Ovary (tissue), 9 donors: ENCODE data around the gene ZNF609. TPM values are rescaled to one million over a fixed set of nuclear protein-coding genes. Genes with fewer than 3 reads are reported as not detected.
"Not testable (repeated sequence)": the region's sequence is repeated elsewhere in the genome, so short reads cannot be mapped to it uniquely, and the experiment has no call there.

Experiments
- DNase-seq, 5 donors: peaks; one replicate each; pipeline ENCODE4 v3.0.0-alpha.2; 2019 to 2020
- H3K27ac ChIP-seq, 2 donors: fragments of 200-600 bp; one replicate each; pipeline versions ENCODE4 v1.5.1 to v1.8.0; 2019 to 2022
- H3K27me3 ChIP-seq: fragments of 200-600 bp; one replicate; pipeline ENCODE4 v1.8.0; 2022
- H3K36me3 ChIP-seq: fragments of 200-600 bp; sonication (generic); one replicate; pipeline ENCODE4 v1.5.1; 2019
- H3K4me1 ChIP-seq: one replicate; pipeline ENCODE4 v1.8.1; 2013; ENCODE audit warnings: mild to moderate bottlenecking, moderate library complexity; ENCODE audit not compliant: insufficient read depth
- H3K4me3 ChIP-seq: fragments of 200-600 bp; sonication (generic); one replicate; pipeline ENCODE4 v1.5.1; 2017
- H3K9me3 ChIP-seq, 2 donors: fragments of 200-600 bp in 1 of 2; sonication (generic) in 1 of 2; one replicate each; pipeline versions ENCODE4 v1.5.1 to v1.8.1; 2013 to 2019; ENCODE audit warnings: mild to moderate bottlenecking in 1 of 2, moderate library complexity in 1 of 2
- EP300 ChIP-seq: sonication (generic); formaldehyde crosslinking; IDR thresholded peaks from one replicate; pipeline ENCODE4 v1.6.1; 2017; ENCODE audit warnings: antibody characterized with exemption
- POLR2A ChIP-seq: fragments of 450-650 bp; IDR thresholded peaks from one replicate; pipeline ENCODE4 v1.6.1; 2017; ENCODE audit warnings: antibody characterized with exemption, mild to moderate bottlenecking, moderate library complexity
- WGBS, 3 donors: extraction: QIAGEN DNeasy Blood & Tissue Kit in 1 of 3; methylation state at CpG; one replicate each; pipeline versions ENCODE4 v1.1.5 to v1.1.7; 2013 to 2017; 5-methylcytosine and 5-hydroxymethylcytosine counted together
- intact Hi-C, 4 donors: fragments of 100-400 bp; cut with DNase I; formaldehyde crosslinking; loops; one replicate each; pipeline versions ENCODE4 v1.11.0 to v1.15.1; 2022 to 2023
- polyA plus RNA-seq, 2 donors: library from polyadenylated mRNA; stranded (reverse); fragments of 200-250 nt in 1 of 2; fragments of 350-450 nt in 1 of 2; fragmentation: Illumina TruSeq in 1 of 2; extraction: RNeasy Lipid Tissue Mini Kit (QIAGEN cat#74804) in 1 of 2; gene quantifications; one replicate each; pipeline ENCODE4 v1.2.3, GENCODE V29; 2013 to 2014
- total RNA-seq, 7 donors: library from RNA; depleted of rRNA in 2 of 7; stranded (reverse); fragments of >200 nt in 2 of 7; fragmentation: NEBNext Ultra II Directional in 3 of 7; extraction: Animal tissue kit (Norgen Biotek cat#: 25700) in 3 of 7; gene quantifications; one replicate each; pipeline versions ENCODE4 v1.1.0 to v1.2.4, GENCODE V29; 2016 to 2023
- TF ChIP-seq, protein P1 (sequence below), 3 donors: fragments of 450-650 bp in 2 of 3; fragments of 200-600 bp in 1 of 3; IDR thresholded peaks; one replicate each; pipeline versions ENCODE4 v1.5.1 to v1.8.0; 2016 to 2022; ENCODE audit warnings: antibody characterized with exemption in 3 of 3, mild to moderate bottlenecking in 1 of 3
- donor health status: DM: no; HTN: no; CAD: no; lungs with moderate emphysema.
- donor health status: DM: no; HTN: no; CAD: no.
- donor health status: Bipolar disorder and iron deficiency.
- donor health status: DM: yes; HTN: yes; CAD: no.
- donor health status: DM: no; HTN: no; CAD: no.
- donor health status: DM: yes; HTN: yes; CAD: no.

ZNF609 gene
- total and polyA plus RNA-seq, 9 donors = 18.4 to 63.6 (median 40.7) TPM

DNA sequence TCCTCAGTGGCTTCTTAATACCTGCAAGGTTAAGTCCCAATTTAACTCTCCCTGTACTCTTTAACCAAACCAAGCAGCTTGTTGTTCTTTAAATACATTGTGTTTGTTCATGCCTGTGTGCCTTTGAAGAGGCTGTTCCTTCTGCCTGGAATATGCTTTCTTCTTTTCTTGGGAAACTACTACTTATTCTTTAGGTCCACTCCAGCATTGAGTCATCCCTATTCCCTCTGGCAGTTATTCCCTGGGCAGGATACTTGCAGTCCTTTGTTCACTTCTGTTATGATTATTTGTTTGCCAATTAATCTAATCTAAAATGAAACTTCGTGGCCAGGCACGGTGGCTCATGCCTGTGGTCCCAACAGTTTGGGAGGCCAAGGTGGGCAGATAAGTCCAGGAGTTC, 139.3 kb downstream of the ZNF609 start:
- H3K36me3 ChIP-seq = no peaks in the 10 kb centered on the region
- no peak overlapping the region for H3K4me3 ChIP-seq
- intact Hi-C loops = no loop called here
- peaks cover 12% of the 10 kb centered on the region for H3K4me1 ChIP-seq
- H3K9me3 ChIP-seq = no peaks in the 10 kb centered on the region
- H3K27ac ChIP-seq = peak overlapping the region in 1 of 2 donors; percentile 16
- no peak for TF ChIP-seq EP300
- no peak for TF ChIP-seq POLR2A
- TF ChIP-seq, protein P1, sequence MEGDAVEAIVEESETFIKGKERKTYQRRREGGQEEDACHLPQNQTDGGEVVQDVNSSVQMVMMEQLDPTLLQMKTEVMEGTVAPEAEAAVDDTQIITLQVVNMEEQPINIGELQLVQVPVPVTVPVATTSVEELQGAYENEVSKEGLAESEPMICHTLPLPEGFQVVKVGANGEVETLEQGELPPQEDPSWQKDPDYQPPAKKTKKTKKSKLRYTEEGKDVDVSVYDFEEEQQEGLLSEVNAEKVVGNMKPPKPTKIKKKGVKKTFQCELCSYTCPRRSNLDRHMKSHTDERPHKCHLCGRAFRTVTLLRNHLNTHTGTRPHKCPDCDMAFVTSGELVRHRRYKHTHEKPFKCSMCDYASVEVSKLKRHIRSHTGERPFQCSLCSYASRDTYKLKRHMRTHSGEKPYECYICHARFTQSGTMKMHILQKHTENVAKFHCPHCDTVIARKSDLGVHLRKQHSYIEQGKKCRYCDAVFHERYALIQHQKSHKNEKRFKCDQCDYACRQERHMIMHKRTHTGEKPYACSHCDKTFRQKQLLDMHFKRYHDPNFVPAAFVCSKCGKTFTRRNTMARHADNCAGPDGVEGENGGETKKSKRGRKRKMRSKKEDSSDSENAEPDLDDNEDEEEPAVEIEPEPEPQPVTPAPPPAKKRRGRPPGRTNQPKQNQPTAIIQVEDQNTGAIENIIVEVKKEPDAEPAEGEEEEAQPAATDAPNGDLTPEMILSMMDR (IDR thresholded peaks at IDR 0.05) = no peak
- WGBS, 3 donors = 21 to 27% (median 22%) methylated on average over 2 of the region's 2 CpGs
- no peak for DNase-seq
- H3K27me3 ChIP-seq = no peaks in the 10 kb centered on the region

DNA sequence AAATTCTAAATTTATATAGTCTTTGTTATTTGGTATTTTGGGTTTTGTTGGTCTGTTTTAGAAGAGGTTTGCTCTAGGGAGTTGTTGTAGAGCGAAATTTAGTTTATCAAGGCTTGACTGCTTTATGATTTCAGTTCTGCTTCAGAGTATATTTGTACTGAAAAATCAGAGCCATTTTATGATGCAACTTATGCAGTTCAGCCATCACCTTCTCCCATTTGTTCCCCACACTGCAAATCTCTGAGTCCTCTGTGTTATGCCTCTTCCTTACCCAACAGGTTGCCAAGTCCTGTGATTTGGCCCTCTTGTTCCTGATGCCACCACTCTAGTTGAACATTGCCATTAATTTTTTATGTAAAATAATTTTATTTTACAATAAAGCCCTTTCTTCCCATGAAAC, 140.4 kb downstream of the ZNF609 start:
- no peak for DNase-seq
- H3K9me3 ChIP-seq = no peaks in the 10 kb centered on the region
- H3K27me3 ChIP-seq = no peaks in the 10 kb centered on the region
- no peaks in the 10 kb centered on the region for H3K36me3 ChIP-seq
- no peak overlapping the region for H3K4me3 ChIP-seq
- WGBS, 3 donors = 83 to 95% (median 86%) methylated on average over 1 of the region's 1 CpG
- no peak for TF ChIP-seq EP300
- TF ChIP-seq POLR2A = no peak
- TF ChIP-seq, protein P1 (IDR thresholded peaks at IDR 0.05) = no peak
- intact Hi-C loops = no loop called here
- H3K27ac ChIP-seq = no peak overlapping the region
- H3K4me1 ChIP-seq = peaks cover 12% of the 10 kb centered on the region

DNA sequence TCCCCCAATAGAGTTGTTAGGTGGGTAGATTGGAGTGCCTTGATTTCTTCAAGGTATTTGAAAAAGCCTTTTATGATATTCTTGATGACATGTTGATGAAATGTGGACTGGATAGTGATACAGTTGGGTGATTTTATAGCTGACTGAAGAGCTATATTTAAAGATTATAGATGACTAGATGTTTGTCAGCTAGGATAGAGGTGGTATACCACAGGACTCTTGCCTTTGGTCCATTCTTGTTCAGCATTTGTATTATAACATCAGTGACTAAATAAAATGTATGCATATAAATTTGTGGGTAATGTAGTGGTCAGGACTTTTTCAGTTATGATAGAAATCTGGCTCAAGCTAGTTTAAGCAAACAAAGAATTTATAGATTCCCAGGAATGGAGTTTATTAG, 143.9 kb downstream of the ZNF609 start:
- H3K27ac ChIP-seq = no peak overlapping the region
- no peaks in the 10 kb centered on the region for H3K36me3 ChIP-seq
- intact Hi-C loops = no loop called here
- no peak for DNase-seq
- TF ChIP-seq EP300 (no peak), POLR2A (no peak)
- TF ChIP-seq, protein P1 (IDR thresholded peaks at IDR 0.05) = no peak
- H3K27me3 ChIP-seq = no peaks in the 10 kb centered on the region
- H3K4me3 ChIP-seq = no peak overlapping the region
- peaks cover 3% of the 10 kb centered on the region for H3K4me1 ChIP-seq
- H3K9me3 ChIP-seq = no peaks in the 10 kb centered on the region

DNA sequence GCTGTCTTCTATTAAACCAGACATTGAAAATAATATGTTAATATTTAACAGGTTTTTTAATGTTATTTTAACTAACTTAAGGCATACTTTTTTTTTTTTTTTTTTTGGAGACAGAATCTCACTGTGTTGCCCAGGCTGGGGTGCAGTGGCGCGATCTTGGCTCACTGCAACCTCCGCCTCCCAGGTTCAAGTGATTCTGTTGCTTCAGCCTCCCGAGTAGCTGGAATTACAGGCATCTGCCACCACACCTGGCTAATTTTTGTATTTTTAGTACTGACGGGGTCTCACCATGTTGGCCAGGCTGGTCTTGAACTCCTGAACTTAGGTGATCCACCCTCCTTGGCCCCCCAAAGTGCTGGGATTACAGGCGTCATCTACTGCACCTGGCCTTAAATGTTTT, 147.0 kb downstream of the ZNF609 start:
- DNase-seq, intact Hi-C loops, H3K36me3 ChIP-seq, H3K27me3 ChIP-seq, H3K9me3 ChIP-seq, H3K4me3 ChIP-seq, H3K4me1 ChIP-seq, H3K27ac ChIP-seq: not testable (repeated sequence)
- WGBS, 3 donors = 95 to 97% (median 96%) methylated on average over 6 of the region's 6 CpGs

DNA sequence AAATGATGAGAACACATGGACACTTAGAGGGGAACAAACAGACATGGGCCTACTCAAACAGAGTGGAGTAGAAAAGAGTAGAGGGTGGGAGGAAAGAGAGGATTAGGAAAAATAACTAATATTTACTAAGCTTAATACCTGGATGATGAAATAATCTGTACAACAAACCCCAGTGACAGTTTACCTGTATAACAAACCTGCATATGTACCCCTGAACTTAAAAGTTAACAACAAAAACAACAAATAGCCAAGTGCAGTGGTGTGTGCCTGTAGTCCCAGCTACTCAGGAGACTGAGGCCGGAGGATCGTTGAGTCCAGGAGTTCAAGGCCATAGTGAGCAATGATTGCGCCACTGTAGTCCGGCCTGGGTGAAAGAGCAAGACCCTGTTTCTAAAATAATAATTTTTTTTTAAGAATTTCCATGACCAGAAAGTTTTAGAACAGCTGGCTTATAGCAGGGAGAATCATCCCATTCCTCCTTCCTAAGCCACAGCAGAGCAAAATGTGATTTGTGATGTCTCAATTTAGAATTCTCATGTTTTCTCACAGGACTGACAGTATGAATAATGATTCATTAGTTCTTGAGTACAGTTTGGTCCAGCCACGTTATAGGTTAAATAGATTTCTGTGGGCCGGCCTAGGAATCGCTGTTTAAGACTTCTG, 150.0 kb downstream of the ZNF609 start:
- Histone ChIP-seq H3K4me3 (no peak overlapping the region), H3K27me3 (no peaks in the 10 kb centered on the region), H3K36me3 (no peaks in the 10 kb centered on the region), H3K9me3 (no peaks in the 10 kb centered on the region), H3K27ac (peak overlapping the region in 1 of 2 donors; percentile 19), H3K4me1 (peaks cover 6% of the 10 kb centered on the region)
- 12 to 28% (median 14%) methylated on average over 7 of the region's 7 CpGs for WGBS, 3 donors
- TF ChIP-seq, protein P1 (IDR thresholded peaks at IDR 0.05) = no peak
- TF ChIP-seq POLR2A = no peak
- no peak for TF ChIP-seq EP300
- intact Hi-C loops = no loop called here
- peak; percentile 45 to 77 (median 59) for DNase-seq
